NK-92 (cell line): ENCODE data around the gene UXS1.

Experiments used
- DNase-seq: peaks from one replicate; lab custom pipeline; 2025; ENCODE audit not compliant: unreplicated experiment; lab: John Stamatoyannopoulos, UW

Gene UXS1

GRCh38 chr2:106189764-106190468 lies 4.2 kb downstream of the UXS1 start:
- no peak for DNase-seq

- no peak for DNase-seq
Observed at GRCh38 chr2:106189325-106189724, 4.8 kb downstream of the UXS1 start.

DNA sequence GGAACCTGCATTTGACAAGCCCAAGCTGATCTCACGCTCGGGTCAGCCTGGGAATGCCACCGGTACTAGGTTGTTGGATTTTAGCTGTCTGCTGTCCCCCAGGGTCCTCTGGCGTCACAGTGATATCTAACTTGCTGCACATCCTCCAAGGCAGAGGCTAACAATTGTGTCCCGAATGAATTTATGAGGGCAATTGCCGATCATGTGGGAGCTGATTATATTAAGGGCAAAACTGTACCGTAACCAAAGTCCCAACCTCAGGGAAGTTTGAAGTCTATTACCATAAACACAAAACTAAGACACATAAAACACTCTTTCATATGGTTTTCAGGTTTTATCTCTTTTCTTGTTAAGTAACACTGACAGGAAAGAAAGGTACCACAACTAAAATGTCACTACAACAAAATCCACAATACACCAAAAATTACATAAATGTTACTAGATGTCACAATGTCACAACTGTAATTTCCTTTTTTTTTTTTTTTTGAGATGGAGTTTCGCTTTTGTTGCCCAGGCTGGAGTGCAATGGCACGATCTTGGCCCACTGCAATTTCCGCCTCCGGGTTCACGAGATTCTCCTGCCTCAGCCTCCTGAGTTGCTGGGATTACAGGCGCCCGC lies 6.7 kb downstream of the UXS1 start:
- no peak for DNase-seq

- no peak for DNase-seq
Observed at GRCh38 chr2:106185475-106186184, 8.5 kb downstream of the UXS1 start.

GRCh38 chr2:106184857-106185256 lies 9.2 kb downstream of the UXS1 start:
- DNase-seq: no peak

GRCh38 chr2:106184394-106184793 lies 9.7 kb downstream of the UXS1 start:
- DNase-seq: no peak

- DNase-seq: no peak
Observed at GRCh38 chr2:106183101-106183696, 10.9 kb downstream of the UXS1 start.

- no peak for DNase-seq
Observed at GRCh38 chr2:106181064-106181463, 13.0 kb downstream of the UXS1 start.

DNA sequence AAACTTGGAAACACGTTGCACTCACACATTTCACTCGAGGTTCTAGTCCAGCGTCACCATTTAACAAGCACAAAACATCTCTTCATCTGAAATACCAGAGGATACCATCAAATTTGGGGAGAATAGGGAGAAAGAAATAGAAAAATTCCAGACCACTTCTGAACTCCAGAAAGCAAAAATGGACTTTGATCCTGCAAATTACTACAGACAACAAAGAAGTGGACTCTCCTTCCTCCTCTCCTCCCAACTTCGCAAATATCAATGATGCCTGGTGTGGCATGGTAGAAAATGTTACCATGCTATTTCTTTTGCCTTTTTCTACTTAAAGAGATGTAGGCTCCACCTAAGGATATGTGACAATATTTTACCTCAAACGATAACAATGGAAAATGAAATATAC lies 13.5 kb downstream of the UXS1 start:
- DNase-seq: no peak

GRCh38 chr2:106178716-106179115 lies 15.4 kb downstream of the UXS1 start:
- no peak for DNase-seq

DNA sequence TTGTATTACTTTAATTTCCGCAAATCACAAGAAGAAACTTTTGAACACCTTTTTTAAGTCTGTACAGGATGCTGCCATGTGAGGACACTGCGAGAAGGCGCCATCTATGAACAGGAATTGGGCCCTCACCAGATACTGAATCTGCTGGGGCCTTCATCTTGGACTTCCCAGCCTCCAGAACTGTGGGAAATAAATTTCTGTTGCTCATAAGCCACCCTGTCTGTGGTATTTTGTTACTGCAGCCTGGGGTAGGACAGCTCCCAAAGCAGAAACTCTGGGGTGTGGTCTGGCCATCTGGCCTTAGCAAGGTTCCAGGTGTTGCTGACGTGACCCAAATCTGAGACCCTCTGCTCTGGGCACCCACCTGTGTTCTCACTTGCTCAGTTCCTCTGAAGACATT lies 16.5 kb downstream of the UXS1 start:
- DNase-seq: no peak

DNA sequence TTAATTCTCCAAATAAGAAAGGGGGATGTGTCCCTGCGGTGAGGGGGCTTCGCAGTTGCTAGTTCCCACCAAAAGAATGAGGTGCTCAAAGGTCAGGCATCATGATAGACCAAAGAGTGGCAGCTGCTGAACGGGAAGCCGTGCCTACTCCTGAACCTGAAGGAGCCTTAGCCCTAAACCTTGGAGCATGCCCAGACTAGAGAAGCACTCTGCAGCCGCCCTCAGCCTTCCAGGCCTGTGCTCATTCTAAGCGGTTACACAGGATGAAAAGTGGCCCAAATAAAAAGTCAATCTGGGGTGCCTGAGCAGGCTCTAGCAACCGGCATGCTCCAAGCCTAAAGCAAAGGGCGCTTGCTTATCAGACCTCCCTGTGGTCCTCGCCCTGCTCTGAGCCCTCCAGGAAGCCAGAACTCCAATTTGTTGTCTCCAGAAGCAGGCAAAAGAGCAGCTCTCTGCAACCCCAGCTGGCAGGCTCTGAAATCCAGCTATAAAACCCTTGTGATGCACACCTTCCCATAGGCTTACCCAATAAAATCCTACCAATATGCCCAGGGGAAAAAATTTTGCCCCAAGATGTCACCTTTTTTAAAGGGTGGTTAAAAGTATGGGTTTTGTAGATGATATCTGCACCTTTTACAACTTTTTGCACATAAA lies 17.5 kb downstream of the UXS1 start:
- no peak for DNase-seq

DNA sequence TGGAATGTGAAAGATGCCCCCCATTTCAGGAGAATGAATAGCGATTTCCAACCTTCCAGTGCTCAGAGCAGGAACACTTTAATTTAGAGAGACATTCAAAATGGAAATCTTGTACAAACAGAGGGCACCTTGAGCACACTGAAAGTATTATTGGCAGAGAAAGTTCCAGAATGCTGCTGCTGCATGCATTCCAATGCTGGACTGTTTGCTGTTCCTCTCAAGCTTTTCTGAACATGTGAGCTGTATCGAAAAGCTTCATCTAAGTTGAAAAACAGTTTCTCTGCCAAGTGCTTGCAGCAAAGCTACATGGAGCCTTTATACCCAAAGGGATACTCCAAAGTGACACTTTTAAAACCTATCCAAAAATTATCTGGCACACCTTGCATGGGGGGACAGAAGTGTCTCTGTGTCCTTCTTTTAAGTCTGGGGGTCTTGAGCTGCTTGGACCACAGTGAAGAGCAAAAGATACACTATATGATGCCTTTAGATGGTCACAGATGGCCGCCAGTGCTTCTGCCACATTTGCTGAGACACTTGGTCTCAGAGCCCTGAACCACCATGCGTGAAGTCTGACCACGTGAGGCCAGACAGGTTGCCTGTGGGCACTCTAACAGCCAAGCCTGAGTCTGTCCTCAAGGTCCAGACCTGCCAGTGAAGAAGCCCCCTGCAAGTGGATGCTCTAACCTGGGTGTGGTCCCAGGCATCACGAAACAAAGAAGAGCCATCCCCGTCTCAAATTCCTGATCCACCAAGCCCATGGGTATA lies 18.8 kb downstream of the UXS1 start:
- DNase-seq: no peak

- DNase-seq: no peak
Observed at GRCh38 chr2:106174056-106174455, 20.0 kb downstream of the UXS1 start.

DNA sequence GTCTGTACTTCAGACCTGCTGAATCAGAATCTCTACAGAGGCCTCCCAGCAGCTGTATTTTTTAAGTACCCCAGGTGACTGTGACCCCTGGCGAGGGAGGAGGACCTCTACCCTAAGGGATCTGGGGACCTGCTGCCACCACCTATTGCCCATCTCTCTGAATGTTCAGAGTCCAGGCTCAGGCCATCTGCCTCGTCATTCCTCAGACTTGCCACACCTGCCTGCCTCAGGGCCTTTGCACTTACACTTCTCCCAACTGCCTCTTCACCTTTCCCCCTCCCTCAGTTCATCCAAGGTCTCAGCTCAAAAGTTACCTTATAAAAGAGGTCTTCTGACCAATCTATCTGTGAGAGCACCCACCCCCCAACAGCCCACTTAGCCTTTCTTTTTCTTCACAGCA lies 21.5 kb downstream of the UXS1 start:
- no peak for DNase-seq

DNA sequence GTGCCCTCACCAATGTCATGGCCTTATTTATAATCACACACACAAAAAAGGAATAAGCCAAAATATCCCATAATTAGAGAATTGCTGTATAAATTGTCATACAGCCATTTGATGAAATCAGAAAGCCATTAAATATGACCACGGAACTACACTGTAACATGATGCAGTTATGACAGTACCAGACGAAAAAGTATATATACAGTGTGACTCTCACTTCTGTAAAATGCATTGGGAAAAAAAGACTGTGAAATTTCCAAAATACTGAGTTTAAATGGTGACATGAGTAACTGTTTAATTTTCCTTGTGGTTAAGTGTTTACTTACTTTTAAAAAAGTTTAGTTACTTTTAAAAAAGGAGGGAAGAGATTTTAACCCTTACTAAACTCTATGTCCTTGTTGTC lies 25.4 kb downstream of the UXS1 start:
- DNase-seq: no peak

DNA sequence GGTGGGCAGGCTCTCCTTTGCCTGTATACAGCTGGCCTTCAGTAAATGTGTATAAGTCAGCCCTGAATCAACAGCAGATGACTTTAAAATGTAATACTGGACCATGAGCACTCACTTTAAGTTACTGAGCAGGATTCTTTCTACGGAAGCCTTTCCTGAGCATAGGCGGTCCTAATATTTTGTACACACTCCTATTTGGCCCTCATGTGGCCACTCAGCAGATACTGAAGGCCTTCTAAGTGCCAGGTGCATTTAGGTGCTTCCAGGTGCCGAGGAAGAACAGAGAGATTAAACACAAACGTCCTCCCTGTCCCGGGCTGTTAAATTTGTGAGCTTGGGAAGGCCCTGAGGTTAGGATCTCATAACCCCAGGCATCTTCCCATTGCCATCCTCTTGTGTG lies 27.0 kb downstream of the UXS1 start:
- DNase-seq: no peak

DNA sequence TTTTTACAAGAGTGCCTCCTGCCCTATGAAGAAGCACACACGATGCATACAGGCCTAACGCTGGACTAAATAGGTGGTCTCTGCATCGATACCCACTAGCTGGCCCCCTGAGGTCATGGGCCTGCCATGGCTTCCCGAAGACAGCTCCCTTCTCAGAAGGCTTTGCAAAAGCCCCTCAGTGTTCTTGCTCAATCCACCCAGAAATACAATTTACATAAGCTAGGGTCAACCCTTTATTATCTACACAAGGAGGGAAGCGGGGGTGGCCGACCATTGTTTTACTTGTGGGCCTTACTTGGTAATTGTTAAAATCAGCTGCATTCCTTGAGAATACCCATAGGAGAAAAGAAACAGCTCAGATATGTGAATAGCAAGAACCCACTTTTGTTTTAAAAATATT lies 28.5 kb downstream of the UXS1 start:
- no peak for DNase-seq

DNA sequence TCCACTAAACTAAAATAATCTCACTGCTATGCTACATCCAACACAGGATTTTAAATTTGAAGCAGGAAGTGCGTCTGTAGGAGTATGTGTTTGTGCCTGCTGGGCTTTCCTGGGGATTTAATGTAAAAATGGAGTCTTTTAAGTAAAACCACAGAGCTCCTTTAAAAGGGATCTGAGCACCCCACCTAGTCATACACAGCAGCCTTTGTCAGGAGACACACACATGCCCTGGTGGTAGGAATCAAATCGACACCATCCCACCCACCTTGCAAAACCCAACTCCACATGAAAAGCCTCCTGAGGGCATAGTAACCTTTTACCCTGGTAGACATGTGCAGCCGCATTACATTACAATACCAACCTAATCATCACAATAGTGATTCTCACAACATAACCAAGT lies 29.1 kb downstream of the UXS1 start:
- no peak for DNase-seq

GRCh38 chr2:106163948-106164545 lies 30.1 kb downstream of the UXS1 start:
- DNase-seq: no peak
